ENCODE data around the gene FBXL19.

The FBXL19 gene

GRCh38 chr16:30986129-30986991 lies 63.0 kb downstream of the FBXL19 start:
- DNase-seq (ENCODE audit: low read depth in 2 of 2), result no peak

GRCh38 chr16:30987581-30988190 lies 64.3 kb downstream of the FBXL19 start:
- DNase-seq (ENCODE audit: low read depth in 2 of 2), result no peak

GRCh38 chr16:30989469-30990047 lies 66.2 kb downstream of the FBXL19 start:
- DNase-seq (ENCODE audit: low read depth in 2 of 2), result no peak

GRCh38 chr16:30990105-30990504 lies 66.7 kb downstream of the FBXL19 start:
- no peak for DNase-seq (ENCODE audit: low read depth in 2 of 2)

GRCh38 chr16:30991052-30991451 lies 67.7 kb downstream of the FBXL19 start:
- DNase-seq (ENCODE audit: low read depth in 2 of 2), result no peak

GRCh38 chr16:30992276-30992780 lies 69.0 kb downstream of the FBXL19 start:
- DNase-seq (ENCODE audit: low read depth in 2 of 2), result no peak

GRCh38 chr16:30992931-30993816 lies 69.8 kb downstream of the FBXL19 start:
- DNase-seq (ENCODE audit: low read depth in 2 of 2), result no peak

GRCh38 chr16:30995927-30996323 lies 72.6 kb downstream of the FBXL19 start:
- no peak for DNase-seq (ENCODE audit: low read depth in 2 of 2)

- no peak for DNase-seq (ENCODE audit: low read depth in 2 of 2)
Measured at GRCh38 chr16:30996324-30996984, 73.1 kb downstream of the FBXL19 start.

GRCh38 chr16:30996985-30997724 lies 73.8 kb downstream of the FBXL19 start:
- DNase-seq (ENCODE audit: low read depth in 2 of 2), result peak; percentile 53 to 75

- DNase-seq (ENCODE audit: low read depth in 2 of 2), result no peak
Measured at GRCh38 chr16:30997725-30998711, 74.6 kb downstream of the FBXL19 start.

Measured in stimulated activated CD8-positive, alpha-beta memory T cell treated with anti-CD3 and anti-CD28 coated beads, Interleukin-7, amount 100 ng/mL, for 4 hours (primary cell).